Measurements from ENCODE around the gene C5orf15. TPM values are rescaled to one million over a fixed set of nuclear protein-coding genes. Genes with fewer than 3 reads are reported as not detected.

C5orf15 gene
- polyA plus RNA-seq, 1 of the 3 experiments (the other 2 are of a cell fraction) = 81.0 TPM

DNA sequence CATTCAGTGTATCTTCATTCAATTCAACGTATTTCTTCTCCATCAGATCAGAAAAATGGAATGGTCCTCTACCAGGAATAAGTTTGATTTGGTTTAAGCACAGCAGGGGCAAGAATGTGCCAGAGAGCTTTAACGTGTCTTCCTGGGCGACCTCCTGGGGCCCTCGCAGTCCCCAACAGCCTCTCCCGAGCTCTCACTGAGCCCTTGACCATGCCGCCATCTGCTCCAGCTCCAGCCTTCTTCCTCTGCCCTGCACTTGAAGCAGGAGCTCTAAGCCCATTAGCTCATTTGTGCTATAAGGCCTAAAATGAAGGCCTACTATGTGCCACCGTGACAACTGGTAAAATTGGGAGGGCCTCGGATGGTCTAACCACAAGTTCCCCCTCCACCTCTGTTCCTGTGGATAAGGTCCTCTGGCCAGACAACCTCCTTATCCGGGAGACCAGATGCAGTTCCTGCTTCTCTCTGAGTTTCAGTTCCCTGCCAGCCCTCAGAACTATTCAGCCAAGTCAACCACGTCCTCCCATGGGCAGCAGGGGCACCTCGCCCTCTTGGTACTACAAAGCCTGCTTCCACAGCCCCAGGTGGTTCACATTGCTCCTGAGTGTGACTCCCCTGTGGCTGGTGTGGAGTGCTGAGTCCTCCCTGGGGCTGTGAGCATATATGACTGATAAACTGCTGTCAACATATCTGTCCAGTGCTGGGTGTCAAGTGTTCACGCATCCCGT, 35.8 kb downstream of the C5orf15 start:
- Histone ChIP-seq H3K4me2 (no peak overlapping the region), H3K79me2 (ENCODE audit: insufficient read depth) (no peaks in the 10 kb centered on the region), H3K9ac (no peak overlapping the region), H3K27me3 (ENCODE audit: insufficient read depth) (no peaks in the 10 kb centered on the region), H4K20me1 (ENCODE audit: insufficient read depth) (no peaks in the 10 kb centered on the region), H3K36me3 (replicated peaks in 1 of 2; ENCODE audit: control insufficient read depth in 1 of 2, insufficient read depth in 2 of 2, low read length in 1 of 2) (no peaks in the 10 kb centered on the region), H3K4me1 (ENCODE audit: control insufficient read depth in 1 of 2, insufficient read depth in 2 of 2, low read depth in 1 of 2, low read length in 1 of 2) (peaks cover 0 to 7% of the 10 kb centered on the region in 2 experiments; a peak in 1 of 4 replicates), H3K9me2 (no peaks in the 10 kb centered on the region), H3K9me3 (no peaks in the 10 kb centered on the region), H3F3A (replicated peaks; ENCODE audit: insufficient read depth) (peaks cover 6% of the 10 kb centered on the region), H3K27ac (ENCODE audit: low read depth in 2 of 2, low read length in 1 of 2) (no peak overlapping the region), H3K4me3 (ENCODE audit: low read depth in 2 of 2, low read length in 1 of 2) (no peak overlapping the region), H2AFZ (ENCODE audit: low read depth) (no peak overlapping the region)
- WGBS (ENCODE audit: low lambda C conversion rate) = 62% methylated on average over 13 of the region's 13 CpGs
- CTCF ChIA-PET = interaction anchor here (1.2 to 1.4 kb wide), 2 partner anchors 63 to 511 kb away, joined by 3 to 4 read pairs; no protein-coding TSS in a partner anchor
- POLR2A ChIA-PET = no interaction called here
- TF ChIP-seq MXI1 (IDR thresholded peaks at IDR 0.05; ENCODE audit: low read depth, low read length) (no peak), EZH2phosphoT487 (IDR thresholded peaks at IDR 0.05; ENCODE audit: borderline replicate concordance, low read depth) (no peak), EP300 (IDR thresholded peaks at IDR 0.05; ENCODE audit: borderline replicate concordance in 1 of 2, low read depth in 1 of 2, low read length in 1 of 2) (no peak), TAF1 (IDR thresholded peaks at IDR 0.05; ENCODE audit: borderline replicate concordance, low read depth, low read length) (no peak), NRF1 (IDR thresholded peaks at IDR 0.05; ENCODE audit: low read depth, low read length) (no peak), CHD2 (IDR thresholded peaks at IDR 0.05; ENCODE audit: low read length, partially characterized antibody) (no peak), ELF1 (IDR thresholded peaks at IDR 0.05) (no peak), JUND (IDR thresholded peaks at IDR 0.05) (no peak), TCF12 (IDR thresholded peaks at IDR 0.05) (no peak), SIN3A (IDR thresholded peaks at IDR 0.05; ENCODE audit: borderline replicate concordance, low read depth, low read length) (no peak), FOSL2 (IDR thresholded peaks at IDR 0.05; ENCODE audit: borderline replicate concordance, low read depth) (no peak), FOXM1 (IDR thresholded peaks at IDR 0.05; ENCODE audit: low read depth) (no peak)
- TF ChIP-seq, protein P1, sequence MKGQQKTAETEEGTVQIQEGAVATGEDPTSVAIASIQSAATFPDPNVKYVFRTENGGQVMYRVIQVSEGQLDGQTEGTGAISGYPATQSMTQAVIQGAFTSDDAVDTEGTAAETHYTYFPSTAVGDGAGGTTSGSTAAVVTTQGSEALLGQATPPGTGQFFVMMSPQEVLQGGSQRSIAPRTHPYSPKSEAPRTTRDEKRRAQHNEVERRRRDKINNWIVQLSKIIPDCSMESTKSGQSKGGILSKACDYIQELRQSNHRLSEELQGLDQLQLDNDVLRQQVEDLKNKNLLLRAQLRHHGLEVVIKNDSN (IDR thresholded peaks at IDR 0.05; ENCODE audit: borderline replicate concordance, low read depth) = no peak
- TF ChIP-seq, protein P2, sequence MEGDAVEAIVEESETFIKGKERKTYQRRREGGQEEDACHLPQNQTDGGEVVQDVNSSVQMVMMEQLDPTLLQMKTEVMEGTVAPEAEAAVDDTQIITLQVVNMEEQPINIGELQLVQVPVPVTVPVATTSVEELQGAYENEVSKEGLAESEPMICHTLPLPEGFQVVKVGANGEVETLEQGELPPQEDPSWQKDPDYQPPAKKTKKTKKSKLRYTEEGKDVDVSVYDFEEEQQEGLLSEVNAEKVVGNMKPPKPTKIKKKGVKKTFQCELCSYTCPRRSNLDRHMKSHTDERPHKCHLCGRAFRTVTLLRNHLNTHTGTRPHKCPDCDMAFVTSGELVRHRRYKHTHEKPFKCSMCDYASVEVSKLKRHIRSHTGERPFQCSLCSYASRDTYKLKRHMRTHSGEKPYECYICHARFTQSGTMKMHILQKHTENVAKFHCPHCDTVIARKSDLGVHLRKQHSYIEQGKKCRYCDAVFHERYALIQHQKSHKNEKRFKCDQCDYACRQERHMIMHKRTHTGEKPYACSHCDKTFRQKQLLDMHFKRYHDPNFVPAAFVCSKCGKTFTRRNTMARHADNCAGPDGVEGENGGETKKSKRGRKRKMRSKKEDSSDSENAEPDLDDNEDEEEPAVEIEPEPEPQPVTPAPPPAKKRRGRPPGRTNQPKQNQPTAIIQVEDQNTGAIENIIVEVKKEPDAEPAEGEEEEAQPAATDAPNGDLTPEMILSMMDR (IDR thresholded peaks at IDR 0.05) = no peak
- TF ChIP-seq, protein P3, sequence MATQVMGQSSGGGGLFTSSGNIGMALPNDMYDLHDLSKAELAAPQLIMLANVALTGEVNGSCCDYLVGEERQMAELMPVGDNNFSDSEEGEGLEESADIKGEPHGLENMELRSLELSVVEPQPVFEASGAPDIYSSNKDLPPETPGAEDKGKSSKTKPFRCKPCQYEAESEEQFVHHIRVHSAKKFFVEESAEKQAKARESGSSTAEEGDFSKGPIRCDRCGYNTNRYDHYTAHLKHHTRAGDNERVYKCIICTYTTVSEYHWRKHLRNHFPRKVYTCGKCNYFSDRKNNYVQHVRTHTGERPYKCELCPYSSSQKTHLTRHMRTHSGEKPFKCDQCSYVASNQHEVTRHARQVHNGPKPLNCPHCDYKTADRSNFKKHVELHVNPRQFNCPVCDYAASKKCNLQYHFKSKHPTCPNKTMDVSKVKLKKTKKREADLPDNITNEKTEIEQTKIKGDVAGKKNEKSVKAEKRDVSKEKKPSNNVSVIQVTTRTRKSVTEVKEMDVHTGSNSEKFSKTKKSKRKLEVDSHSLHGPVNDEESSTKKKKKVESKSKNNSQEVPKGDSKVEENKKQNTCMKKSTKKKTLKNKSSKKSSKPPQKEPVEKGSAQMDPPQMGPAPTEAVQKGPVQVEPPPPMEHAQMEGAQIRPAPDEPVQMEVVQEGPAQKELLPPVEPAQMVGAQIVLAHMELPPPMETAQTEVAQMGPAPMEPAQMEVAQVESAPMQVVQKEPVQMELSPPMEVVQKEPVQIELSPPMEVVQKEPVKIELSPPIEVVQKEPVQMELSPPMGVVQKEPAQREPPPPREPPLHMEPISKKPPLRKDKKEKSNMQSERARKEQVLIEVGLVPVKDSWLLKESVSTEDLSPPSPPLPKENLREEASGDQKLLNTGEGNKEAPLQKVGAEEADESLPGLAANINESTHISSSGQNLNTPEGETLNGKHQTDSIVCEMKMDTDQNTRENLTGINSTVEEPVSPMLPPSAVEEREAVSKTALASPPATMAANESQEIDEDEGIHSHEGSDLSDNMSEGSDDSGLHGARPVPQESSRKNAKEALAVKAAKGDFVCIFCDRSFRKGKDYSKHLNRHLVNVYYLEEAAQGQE (IDR thresholded peaks at IDR 0.05; ENCODE audit: low read depth, low read length) = no peak
- TF ChIP-seq, protein P4, sequence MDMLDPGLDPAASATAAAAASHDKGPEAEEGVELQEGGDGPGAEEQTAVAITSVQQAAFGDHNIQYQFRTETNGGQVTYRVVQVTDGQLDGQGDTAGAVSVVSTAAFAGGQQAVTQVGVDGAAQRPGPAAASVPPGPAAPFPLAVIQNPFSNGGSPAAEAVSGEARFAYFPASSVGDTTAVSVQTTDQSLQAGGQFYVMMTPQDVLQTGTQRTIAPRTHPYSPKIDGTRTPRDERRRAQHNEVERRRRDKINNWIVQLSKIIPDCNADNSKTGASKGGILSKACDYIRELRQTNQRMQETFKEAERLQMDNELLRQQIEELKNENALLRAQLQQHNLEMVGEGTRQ (IDR thresholded peaks at IDR 0.05; ENCODE audit: borderline replicate concordance, low read depth, low read length) = no peak
- no peak for DNase-seq

All from SK-N-SH (cell line).